Large intestine (tissue), 3 donors: ENCODE measurements around the gene ZC3H7B. TPM values are rescaled to one million over a fixed set of nuclear protein-coding genes. Genes with fewer than 3 reads are reported as not detected.

Experiments used
- DNase-seq, 2 donors: peaks; one replicate each; pipeline versions ENCODE4 v3.0.0 to v3.0.0-alpha.2; 2013
- H3K27ac ChIP-seq: one replicate; pipeline ENCODE4 v1.5.1; 2013; ENCODE audit warnings: low read length
- H3K27me3 ChIP-seq: 2 replicates; pipeline ENCODE4 v1.6.1; 2013; ENCODE audit warnings: low read length; ENCODE audit not compliant: control insufficient read depth, insufficient read depth
- H3K36me3 ChIP-seq: 2 replicates; pipeline ENCODE4 v1.6.1; 2013; ENCODE audit warnings: low read length; ENCODE audit not compliant: control insufficient read depth, insufficient read depth
- H3K4me1 ChIP-seq: one replicate; pipeline ENCODE4 v1.6.1; 2013; ENCODE audit warnings: low read length; ENCODE audit not compliant: control insufficient read depth, insufficient read depth
- H3K4me3 ChIP-seq: one replicate; pipeline ENCODE4 v1.5.1; 2013; ENCODE audit warnings: low read length
- H3K9me3 ChIP-seq: one replicate; pipeline ENCODE4 v1.6.1; 2013; ENCODE audit warnings: mild to moderate bottlenecking, low read depth, low read length, moderate library complexity; ENCODE audit not compliant: control insufficient read depth
- WGBS: methylation state at CpG from one replicate; pipeline ENCODE4 v1.1.5; 2013; ENCODE audit warnings: low lambda C conversion rate; ENCODE audit not compliant: insufficient coverage; 5-methylcytosine and 5-hydroxymethylcytosine counted together
- polyA plus RNA-seq: library from polyadenylated mRNA; unstranded; fragments of 120-200 nt; gene quantifications from one replicate; pipeline ENCODE4 v1.2.1, GENCODE V29; 2013

The ZC3H7B gene
- polyA plus RNA-seq, 1 donor: 58.0 TPM

GRCh38 chr22:41324821-41325528, 23.6 kb downstream of the ZC3H7B start:
- Histone ChIP-seq H3K36me3 (peaks cover 77% of the 10 kb centered on the region), H3K4me1 (peaks cover 5% of the 10 kb centered on the region), H3K27me3 (no peaks in the 10 kb centered on the region), H3K4me3 (no peak overlapping the region), H3K9me3 (no peaks in the 10 kb centered on the region), H3K27ac (no peak overlapping the region)
- no peak for DNase-seq
- WGBS: no CpG with 5 or more reads among the region's 5 CpGs

DNA sequence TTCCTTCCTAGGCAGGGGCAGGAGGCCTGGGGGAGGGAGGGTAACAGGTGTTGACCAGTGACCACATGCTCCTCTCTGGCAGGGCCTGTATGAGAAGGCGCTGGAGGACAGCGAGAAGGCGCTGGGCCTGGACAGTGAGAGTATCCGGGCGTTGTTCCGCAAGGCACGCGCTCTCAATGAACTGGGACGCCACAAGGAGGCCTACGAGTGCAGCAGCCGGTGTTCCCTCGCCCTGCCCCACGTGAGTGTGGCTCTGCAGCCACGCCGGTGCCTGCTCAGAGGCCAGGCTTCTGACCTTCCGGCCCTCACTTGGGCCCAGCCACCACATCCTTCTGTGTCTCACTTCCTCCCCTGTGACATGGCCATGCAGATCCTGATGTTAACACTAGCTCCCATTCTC, 25.8 kb downstream of the ZC3H7B start:
- H3K27me3 ChIP-seq: no peaks in the 10 kb centered on the region
- no CpG with 5 or more reads among the region's 16 CpGs for WGBS
- H3K36me3 ChIP-seq: peaks cover 81% of the 10 kb centered on the region
- H3K4me3 ChIP-seq: no peak overlapping the region
- DNase-seq: no peak
- H3K4me1 ChIP-seq: peaks cover 5% of the 10 kb centered on the region
- no peaks in the 10 kb centered on the region for H3K9me3 ChIP-seq
- H3K27ac ChIP-seq: no peak overlapping the region

DNA sequence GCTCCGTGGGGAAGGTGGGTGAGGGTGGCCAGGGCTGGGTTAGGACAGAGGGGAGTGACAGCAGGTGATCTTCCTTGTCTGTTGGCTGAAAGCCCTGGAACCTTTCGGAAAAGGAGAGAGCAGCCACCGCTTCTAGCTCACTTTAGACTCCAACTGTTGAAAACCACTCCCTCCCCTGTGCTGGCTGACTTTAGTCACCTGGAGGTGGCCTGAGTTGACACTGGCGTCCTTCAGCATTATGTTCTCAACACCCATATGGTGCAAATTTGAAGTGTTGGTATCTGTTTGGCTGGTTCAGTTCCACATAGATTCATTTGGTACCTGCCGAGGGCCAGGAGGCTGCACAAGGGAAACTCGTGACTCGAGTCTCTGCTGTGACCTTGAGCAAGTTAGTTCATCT, 28.8 kb downstream of the ZC3H7B start:
- no peak overlapping the region for H3K4me3 ChIP-seq
- H3K4me1 ChIP-seq: peaks cover under 1% of the 10 kb centered on the region
- WGBS: no CpG with 5 or more reads among the region's 7 CpGs
- H3K9me3 ChIP-seq: no peaks in the 10 kb centered on the region
- H3K27me3 ChIP-seq: no peaks in the 10 kb centered on the region
- peaks cover 86% of the 10 kb centered on the region for H3K36me3 ChIP-seq
- H3K27ac ChIP-seq: no peak overlapping the region
- no peak for DNase-seq

- no peaks in the 10 kb centered on the region for H3K4me1 ChIP-seq
- WGBS: no CpG with 5 or more reads among the region's 15 CpGs
- peaks cover 78% of the 10 kb centered on the region for H3K36me3 ChIP-seq
- no peak overlapping the region for H3K27ac ChIP-seq
- no peaks in the 10 kb centered on the region for H3K27me3 ChIP-seq
- no peak overlapping the region for H3K4me3 ChIP-seq
- no peak for DNase-seq
- H3K9me3 ChIP-seq: no peaks in the 10 kb centered on the region
Observed at GRCh38 chr22:41332217-41332939, 31.1 kb downstream of the ZC3H7B start.

DNA sequence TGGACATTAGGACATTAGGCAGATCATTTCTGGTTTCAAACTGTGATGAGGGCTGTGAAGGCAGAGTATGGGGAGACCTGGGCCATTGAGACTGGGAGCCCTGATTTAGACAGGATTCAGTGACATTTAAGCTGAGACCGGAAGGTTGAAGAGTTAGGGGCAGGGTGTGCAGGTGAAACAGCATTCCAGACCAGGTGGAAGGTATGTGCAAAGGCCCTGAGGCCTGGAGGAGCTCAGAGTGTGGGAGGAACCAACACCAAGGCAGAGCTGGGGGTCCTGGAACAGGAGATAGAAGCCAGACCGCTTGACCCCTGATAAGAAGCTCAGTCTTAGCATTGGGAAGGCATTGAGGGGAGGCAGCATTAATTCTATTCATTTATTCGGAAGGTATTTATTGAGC, 32.5 kb downstream of the ZC3H7B start:
- Histone ChIP-seq H3K4me3 (no peak overlapping the region), H3K27me3 (no peaks in the 10 kb centered on the region), H3K9me3 (no peaks in the 10 kb centered on the region), H3K4me1 (no peaks in the 10 kb centered on the region), H3K27ac (no peak overlapping the region), H3K36me3 (peaks cover 74% of the 10 kb centered on the region)
- WGBS: 100% methylated on average over 1 of the region's 3 CpGs
- no peak for DNase-seq

DNA sequence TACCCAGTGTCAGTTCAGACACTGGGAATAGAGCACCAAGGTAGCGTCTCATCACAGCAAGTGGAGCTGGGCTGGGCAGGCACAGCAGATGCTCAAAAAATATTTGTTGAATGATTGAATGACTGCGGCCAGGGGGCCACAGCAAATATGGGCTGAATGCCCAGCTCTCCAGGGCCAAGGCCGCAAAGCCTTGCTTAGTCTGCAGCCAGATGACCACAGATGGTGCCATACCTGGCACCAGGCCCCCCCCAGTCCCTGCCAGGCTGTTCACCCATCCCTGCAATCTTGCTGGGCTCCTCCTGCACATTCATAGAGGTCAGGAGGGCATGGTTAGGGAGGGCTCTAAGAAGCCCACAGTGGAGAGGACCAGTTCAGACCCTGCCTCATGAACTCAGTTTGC, 32.9 kb downstream of the ZC3H7B start:
- no peaks in the 10 kb centered on the region for H3K27me3 ChIP-seq
- no peaks in the 10 kb centered on the region for H3K4me1 ChIP-seq
- no peaks in the 10 kb centered on the region for H3K9me3 ChIP-seq
- no peak for DNase-seq
- peaks cover 79% of the 10 kb centered on the region for H3K36me3 ChIP-seq
- no CpG with 5 or more reads among the region's 3 CpGs for WGBS
- no peak overlapping the region for H3K4me3 ChIP-seq
- no peak overlapping the region for H3K27ac ChIP-seq

DNA sequence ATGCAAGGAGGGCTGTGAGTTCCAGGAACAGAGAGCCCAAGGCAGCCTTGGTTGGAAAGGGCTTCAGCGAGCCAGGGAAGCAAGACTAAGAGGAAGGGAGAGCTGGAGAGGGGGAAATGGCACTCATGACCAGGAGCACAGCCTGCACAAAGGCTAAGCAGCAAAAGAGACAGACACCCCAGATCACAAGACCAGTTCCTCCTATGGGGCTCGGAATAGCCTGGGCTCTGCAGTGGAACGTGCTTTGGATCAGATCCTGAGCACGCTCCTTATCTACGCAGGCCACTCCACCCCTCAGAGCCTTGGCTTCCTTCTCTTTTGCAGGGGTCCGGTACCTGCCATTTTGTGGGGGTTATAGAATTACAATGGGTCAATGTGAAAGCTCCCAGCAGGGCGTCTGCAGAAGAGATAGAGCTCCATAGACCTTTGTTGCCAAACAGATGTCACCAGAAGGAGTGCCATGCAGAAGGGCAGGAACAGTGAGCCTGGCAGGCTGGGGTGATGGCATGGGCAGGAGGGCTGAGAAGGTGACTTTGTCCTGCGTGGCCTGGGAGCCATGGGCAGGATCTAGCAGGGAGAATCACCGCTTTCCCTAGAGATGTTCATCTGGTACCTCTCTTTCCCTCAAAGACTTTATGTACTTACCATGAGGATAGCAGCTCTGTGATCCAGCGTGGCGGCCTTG, 33.8 kb downstream of the ZC3H7B start:
- H3K27ac ChIP-seq: no peak overlapping the region
- no peaks in the 10 kb centered on the region for H3K9me3 ChIP-seq
- no CpG with 5 or more reads among the region's 11 CpGs for WGBS
- H3K4me1 ChIP-seq: no peaks in the 10 kb centered on the region
- no peak for DNase-seq
- no peak overlapping the region for H3K4me3 ChIP-seq
- H3K27me3 ChIP-seq: no peaks in the 10 kb centered on the region
- H3K36me3 ChIP-seq: peaks cover 79% of the 10 kb centered on the region

DNA sequence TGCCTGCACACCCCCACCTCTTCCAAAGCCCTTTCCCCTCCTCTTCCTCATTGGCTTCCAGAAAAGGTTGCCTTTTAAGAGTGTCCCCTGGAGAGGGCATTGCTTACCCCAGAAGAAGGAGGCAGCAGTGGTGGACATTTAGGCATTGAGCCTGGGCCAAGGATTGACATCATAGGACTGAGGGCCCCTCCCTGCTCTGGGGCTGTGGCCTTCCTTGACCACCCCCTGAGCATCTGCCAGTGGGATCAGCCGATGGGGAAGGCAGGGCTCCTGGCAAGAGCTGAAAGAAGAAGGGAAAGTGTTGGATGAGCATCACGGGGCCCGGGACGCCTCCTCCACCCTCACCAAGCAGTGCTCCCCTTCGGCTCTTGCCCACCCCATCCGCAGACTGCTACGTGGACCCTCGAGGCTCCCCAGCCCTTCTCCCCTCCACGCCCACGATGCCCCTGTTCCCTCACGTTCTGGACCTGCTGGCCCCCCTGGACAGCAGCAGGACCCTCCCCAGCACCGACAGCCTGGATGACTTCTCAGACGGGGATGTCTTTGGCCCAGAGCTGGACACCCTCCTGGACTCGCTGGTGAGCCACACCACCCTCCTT, 37.4 kb downstream of the ZC3H7B start:
- H3K36me3 ChIP-seq: peaks cover 77% of the 10 kb centered on the region
- no peak overlapping the region for H3K4me3 ChIP-seq

GRCh38 chr22:41339823-41340222, 38.5 kb downstream of the ZC3H7B start:
- Histone ChIP-seq H3K27me3 (no peaks in the 10 kb centered on the region), H3K27ac (no peak overlapping the region), H3K4me1 (peaks cover 9% of the 10 kb centered on the region), H3K4me3 (no peak overlapping the region), H3K9me3 (no peaks in the 10 kb centered on the region), H3K36me3 (peaks cover 77% of the 10 kb centered on the region)
- DNase-seq: no peak
- no CpG with 5 or more reads among the region's 18 CpGs for WGBS

More for the DNA sequence above, 37.4 kb downstream of the ZC3H7B start:
- no peak for DNase-seq
- H3K4me1 ChIP-seq: peaks cover 4% of the 10 kb centered on the region
- H3K27me3 ChIP-seq: no peaks in the 10 kb centered on the region
- no peak overlapping the region for H3K27ac ChIP-seq
- no peaks in the 10 kb centered on the region for H3K9me3 ChIP-seq
- WGBS: no CpG with 5 or more reads among the region's 14 CpGs

DNA sequence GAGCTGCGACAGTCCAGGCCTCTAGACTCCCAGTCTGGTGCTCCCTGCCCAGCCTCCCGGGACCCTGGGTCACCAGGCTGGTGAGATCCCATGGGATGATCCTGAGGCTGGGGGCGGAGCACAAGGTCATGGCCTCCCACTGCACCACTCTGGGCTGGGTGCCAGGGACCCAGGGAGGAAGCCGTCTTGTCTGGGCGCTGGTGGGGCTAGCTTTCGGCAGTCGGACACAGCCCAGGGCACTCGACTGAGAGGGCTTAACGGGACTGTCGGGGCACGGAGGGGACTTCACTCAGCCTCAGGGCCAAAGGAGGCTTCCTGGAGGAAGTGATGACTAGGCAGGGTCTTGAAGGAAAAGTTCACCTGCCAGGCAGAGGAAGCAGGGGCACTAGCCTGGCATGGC, 39.0 kb downstream of the ZC3H7B start:
- Histone ChIP-seq H3K27me3 (no peaks in the 10 kb centered on the region), H3K4me1 (peaks cover 9% of the 10 kb centered on the region), H3K27ac (no peak overlapping the region), H3K4me3 (no peak overlapping the region), H3K36me3 (peaks cover 74% of the 10 kb centered on the region), H3K9me3 (no peaks in the 10 kb centered on the region)
- WGBS: no CpG with 5 or more reads among the region's 11 CpGs
- no peak for DNase-seq
